Fibroblast of lung (primary cell): ENCODE results near the gene TIPIN.

Experiments
- EZH2 ChIP-seq: IDR thresholded peaks from 2 replicates; pipeline ENCODE4 v1.5.1; 2012; ENCODE audit warnings: low read length, control low read depth, mild to moderate bottlenecking; ENCODE audit errors: missing control alignments
- TF ChIP-seq, protein P1 (sequence below), 2 donors: IDR thresholded peaks in 1 of 2; conservative IDR thresholded peaks in 1 of 2; 1 replicate in 1 of 2; 2 replicates in 1 of 2; pipeline ENCODE4 v1.5.1; 2011 to 2012; ENCODE audit warnings: low read length in 2 of 2, control low read depth in 1 of 2, inconsistent platforms in 1 of 2, low read depth in 1 of 2, mild to moderate bottlenecking in 1 of 2

DNA sequence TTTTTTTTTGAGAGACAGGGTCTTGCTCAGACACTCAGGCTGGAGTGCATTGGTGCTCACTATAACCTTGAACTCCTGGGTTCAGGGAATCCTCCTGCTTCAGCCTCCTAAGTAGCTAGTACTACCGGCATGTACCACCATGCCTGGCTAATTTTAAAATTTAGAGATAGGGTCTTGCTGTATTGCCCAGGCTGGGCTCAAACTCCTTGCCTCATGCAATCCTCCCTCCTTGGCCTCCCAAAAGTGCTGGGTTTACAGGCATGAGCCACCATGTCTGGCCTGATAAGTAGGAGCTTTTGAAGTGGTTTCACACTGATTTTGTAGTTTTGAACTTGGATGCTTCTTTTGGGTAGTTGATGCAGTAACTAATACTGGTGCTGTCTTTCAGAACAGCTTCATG is 38.0 kb upstream of the TIPIN start:
- TF ChIP-seq, protein P1, sequence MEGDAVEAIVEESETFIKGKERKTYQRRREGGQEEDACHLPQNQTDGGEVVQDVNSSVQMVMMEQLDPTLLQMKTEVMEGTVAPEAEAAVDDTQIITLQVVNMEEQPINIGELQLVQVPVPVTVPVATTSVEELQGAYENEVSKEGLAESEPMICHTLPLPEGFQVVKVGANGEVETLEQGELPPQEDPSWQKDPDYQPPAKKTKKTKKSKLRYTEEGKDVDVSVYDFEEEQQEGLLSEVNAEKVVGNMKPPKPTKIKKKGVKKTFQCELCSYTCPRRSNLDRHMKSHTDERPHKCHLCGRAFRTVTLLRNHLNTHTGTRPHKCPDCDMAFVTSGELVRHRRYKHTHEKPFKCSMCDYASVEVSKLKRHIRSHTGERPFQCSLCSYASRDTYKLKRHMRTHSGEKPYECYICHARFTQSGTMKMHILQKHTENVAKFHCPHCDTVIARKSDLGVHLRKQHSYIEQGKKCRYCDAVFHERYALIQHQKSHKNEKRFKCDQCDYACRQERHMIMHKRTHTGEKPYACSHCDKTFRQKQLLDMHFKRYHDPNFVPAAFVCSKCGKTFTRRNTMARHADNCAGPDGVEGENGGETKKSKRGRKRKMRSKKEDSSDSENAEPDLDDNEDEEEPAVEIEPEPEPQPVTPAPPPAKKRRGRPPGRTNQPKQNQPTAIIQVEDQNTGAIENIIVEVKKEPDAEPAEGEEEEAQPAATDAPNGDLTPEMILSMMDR (conservative IDR thresholded peaks at IDR 0.05 in 1 of 2, IDR thresholded peaks at IDR 0.05 in 1 of 2; ENCODE audit: low read depth in 1 of 2, low read length in 2 of 2) = no peak
- TF ChIP-seq EZH2 = no peak
